ENCODE results near the gene MEN1.

MEN1 gene

DNA sequence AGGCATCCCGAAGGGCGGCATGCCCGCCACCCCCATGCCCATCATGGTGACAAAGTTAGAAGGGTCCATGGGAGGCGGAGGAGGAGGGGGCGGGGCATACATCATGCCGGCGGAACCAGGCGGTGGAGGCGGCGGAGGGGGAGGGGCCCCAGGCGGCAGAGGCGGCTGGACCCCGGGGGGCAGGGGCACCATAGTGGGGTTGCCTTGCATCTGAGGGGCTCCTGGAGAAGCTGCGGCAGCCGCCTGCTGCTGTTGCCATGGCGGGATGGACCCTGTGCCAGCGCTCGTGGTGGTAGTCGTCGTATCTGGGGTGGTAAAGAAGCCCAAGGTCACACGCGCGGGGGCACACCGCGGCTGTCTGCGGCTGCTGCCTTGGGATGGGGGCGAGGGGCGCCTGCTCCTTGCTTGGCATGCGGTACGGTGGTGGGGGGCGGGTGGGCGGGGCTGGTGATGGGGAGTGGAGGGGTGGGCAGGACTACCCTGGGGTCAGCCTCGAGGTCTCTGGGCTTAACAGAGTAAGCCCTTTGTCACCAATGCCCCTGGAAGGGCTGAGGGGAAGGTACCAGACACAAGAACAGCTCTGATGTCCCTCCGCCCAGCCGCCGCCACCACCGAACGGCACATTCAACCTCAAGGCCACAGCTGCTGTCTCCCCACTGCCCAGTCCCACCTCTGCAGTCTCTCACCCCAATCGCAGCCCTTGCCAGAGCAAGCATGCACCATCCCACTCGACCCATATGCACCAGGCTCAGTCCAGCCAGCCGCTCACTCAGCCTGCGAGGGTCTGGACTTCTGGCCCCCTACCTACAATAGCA is 44.3 kb downstream of the MEN1 start:
- DNase-seq (ENCODE audit: low read depth in 1 of 2, low spot score in 1 of 2) = no peak

DNA sequence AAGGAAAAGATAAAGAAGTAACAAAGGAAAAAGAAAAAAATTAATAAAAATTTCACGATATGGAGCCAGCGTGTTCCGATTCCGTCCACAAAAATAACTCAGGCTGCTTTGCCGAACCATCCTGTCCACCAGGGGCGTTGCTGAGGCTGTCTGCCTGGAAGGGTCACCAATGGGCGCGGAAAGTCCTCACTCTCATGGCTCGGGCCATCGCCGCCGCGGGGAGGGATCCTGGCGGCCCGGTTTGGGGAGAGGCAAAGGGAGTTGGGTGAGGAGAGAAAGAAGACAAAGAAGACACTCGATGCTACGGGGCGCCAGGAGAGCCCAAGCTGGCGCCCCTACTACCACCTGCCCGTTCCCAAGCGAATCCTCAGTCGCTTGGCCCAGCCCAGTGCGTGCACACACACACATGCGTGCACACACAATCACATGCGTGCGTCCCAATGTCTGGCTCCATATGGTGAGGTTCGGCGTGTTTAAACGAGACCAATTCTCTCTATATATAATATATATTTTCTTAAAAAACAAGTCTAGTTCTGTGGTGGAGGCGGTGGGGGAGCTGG is 45.0 kb downstream of the MEN1 start:
- no peak for DNase-seq (ENCODE audit: low read depth in 1 of 2, low spot score in 1 of 2)

DNA sequence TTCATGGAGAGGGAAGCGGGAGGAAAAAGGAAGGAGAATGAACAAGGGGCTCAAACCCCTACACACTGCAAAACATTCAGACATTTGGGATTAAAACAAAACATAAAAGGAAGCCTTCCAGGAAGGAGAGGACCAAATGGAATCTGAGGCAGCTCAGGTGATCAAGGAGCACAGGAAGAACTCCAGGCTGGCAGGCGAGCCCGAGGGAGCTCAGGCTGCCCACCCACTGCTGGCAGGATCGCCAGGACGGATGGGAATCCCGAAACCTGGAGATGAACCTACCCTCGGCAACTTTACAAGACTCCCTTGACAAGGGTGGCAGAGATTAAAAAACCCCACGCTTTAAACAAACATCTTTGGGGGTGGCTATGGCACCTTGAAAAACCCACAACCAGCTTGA is 45.6 kb downstream of the MEN1 start:
- no peak for DNase-seq (ENCODE audit: low read depth in 1 of 2, low spot score in 1 of 2)

- no peak for DNase-seq (ENCODE audit: low read depth in 1 of 2, low spot score in 1 of 2)
Observed at GRCh38 chr11:64764040-64764611, 46.2 kb downstream of the MEN1 start.

DNA sequence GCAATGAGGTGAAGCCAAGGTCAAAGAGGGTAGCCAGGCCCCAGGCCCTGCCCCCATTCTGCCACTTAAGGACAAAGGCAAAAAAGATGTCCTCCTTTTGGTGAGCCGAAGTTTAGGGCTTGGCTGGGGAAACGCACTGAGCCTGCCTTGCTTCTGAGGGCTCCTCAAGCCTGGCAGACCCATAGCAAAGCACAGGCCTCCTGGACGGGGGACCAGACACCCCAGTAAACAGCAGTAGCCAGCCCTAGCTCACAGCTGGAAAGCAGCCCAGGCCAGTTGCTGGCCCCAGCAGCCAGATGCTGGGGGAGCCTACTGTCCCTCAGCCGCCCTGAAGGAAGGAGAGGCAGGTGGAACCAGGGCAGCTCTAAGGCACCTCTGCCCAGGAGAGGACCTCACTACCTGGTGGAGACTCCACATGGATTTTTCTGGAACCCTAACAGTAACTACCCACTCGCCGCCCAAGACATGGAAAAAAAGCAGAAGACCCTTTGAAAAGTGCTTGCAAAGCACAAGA is 46.8 kb downstream of the MEN1 start:
- DNase-seq (ENCODE audit: low read depth in 1 of 2, low spot score in 1 of 2) = no peak

- DNase-seq (ENCODE audit: low read depth in 1 of 2, low spot score in 1 of 2) = no peak
Observed at GRCh38 chr11:64762674-64763525, 47.5 kb downstream of the MEN1 start.

DNA sequence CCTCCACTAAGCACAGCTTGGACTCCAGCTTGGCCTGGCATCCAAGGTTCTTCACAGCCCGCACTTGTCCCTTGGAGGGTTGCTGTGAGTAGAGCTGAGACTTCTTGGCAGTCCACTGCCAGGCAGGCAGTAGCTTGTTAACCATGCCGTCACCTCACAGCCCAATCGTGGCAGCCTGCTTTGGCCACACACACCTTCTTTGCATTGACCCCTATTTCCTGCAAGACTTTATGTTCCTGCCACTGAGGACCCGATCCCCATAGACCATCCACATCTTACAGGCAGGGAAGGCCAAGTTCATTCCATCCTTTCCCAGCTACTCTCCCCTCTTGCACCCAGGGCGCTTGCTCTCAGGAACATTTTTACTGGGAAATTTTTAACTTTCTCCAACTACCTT is 48.1 kb downstream of the MEN1 start:
- no peak for DNase-seq (ENCODE audit: low read depth in 1 of 2, low spot score in 1 of 2)

- no peak for DNase-seq (ENCODE audit: low read depth in 1 of 2, low spot score in 1 of 2)
Observed at GRCh38 chr11:64760759-64761420, 49.5 kb downstream of the MEN1 start.

DNA sequence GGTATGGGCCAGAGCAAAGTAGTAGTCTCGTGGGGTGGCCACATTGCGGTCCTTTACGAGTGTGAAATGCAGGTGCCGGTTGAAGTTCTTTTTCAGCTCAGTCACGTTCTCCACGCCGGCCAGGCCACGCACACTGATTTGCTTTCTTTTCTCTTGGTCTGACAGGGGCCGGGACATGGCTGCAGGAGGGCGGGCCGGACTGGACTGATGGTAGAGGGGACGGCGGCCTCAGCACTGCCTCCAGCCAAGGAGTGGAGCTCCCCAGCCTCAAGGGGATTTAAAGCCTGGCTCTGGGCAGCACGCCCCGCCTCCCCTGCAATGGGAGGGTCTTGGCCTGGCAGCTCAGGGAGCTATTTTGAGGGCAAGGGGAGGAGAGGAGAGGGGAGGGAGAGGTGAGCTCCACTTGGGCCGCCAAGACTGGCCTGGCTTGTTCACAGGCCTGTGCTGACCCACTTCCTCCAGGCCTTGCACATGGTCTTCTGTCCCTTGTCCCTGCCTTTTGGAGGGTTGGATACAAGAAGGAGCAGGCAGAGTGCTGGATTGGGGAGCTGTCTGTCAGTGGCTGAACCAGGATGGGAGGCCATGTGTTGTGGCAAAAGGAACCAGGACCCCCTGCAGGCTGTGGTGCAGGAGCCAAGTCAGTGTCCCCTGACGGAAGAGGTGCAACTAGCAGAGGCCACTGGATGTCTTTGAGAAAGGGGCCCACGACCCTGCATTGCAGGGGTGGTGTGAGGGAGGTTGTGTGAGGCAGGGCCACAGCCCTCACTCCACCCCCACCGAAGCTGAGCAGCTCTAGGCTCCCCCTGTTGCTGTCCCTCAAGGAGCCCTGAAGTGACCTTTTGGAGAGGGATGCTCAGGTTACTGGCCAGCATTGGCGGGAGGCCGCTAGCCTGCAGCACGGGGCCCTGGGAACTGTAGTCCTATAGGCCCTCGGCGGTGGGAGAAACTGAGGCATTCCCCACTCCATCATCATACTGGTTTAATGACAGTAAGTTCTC is 50.3 kb downstream of the MEN1 start, which contains the start of gene PYGM:
TSS of gene PYGM (minus strand) at position 253 of the 998 bp plus-strand sequence. CDS start at position 177, 76 bp downstream.
- DNase-seq (ENCODE audit: low read depth in 1 of 2, low spot score in 1 of 2) = no peak

DNA sequence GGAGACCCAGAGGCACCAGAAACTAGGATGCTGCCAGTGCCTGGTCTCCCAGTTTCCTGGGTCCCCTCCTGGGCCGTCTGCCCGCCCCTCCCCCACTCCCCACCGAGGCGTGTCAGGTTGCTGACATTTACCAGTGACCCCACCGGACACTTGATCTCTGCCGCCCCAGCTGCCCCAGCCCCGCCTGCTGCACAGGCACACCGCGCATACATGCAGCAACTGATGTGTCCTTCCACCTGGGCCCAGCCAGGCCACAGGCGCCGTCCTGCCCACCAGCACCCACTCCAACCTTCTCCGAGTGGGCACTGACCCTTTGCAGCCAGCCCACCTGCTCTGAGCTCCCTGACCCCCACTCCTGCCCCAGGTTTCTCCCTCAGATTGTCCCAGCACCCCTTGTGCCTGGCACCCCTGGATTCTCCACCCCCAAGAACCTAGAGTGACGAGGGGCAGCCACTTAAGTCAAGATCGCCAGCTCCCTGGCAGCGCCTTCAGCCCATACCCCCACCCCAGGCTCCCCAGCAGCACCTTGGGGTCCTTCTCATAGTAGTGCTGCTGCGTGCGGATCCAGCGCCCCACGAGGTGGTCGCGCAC is 51.1 kb downstream of the MEN1 start:
- no peak for DNase-seq (ENCODE audit: low read depth in 1 of 2, low spot score in 1 of 2)

- DNase-seq (ENCODE audit: low read depth in 1 of 2, low spot score in 1 of 2) = no peak
Observed at GRCh38 chr11:64758330-64759079, 51.8 kb downstream of the MEN1 start.

DNA sequence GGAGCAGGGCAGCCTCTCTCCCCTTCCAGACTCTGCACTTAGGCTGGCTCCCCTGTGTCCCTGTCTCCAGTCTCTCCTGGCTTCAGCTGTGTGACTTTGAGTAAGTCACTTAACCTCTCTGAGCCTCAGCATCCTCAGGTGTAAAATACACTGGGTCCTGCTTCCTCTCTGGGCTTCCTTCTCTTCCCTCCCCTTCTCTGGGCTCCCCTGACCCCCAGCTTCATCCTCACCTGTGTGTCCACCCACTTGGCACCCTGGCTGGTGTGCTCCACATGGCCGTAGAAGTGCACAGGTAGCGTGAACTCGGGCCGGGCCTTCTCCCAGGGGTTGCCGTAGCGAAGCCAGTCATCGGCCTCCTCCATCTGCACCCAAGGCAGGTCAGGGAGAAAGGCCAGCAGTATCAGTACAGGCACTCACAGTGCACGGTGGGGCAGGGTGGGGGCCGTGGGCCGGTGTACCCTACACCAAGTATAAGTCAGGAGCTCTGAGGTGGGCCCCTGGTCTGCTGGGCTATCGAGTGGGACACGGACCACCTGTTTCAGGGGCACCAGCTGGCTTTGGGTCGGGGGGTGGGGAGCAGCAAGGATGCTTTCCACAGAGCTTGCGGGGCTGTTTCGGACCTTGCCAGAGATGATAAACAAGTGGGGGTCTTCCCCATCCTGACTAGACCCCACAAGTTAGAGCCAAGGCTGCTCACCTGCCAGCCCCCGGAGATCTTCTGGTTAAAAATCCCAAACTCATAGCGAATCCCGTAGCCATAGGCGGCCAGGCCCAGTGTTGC is 52.6 kb downstream of the MEN1 start:
- DNase-seq (ENCODE audit: low read depth in 1 of 2, low spot score in 1 of 2) = no peak

DNA sequence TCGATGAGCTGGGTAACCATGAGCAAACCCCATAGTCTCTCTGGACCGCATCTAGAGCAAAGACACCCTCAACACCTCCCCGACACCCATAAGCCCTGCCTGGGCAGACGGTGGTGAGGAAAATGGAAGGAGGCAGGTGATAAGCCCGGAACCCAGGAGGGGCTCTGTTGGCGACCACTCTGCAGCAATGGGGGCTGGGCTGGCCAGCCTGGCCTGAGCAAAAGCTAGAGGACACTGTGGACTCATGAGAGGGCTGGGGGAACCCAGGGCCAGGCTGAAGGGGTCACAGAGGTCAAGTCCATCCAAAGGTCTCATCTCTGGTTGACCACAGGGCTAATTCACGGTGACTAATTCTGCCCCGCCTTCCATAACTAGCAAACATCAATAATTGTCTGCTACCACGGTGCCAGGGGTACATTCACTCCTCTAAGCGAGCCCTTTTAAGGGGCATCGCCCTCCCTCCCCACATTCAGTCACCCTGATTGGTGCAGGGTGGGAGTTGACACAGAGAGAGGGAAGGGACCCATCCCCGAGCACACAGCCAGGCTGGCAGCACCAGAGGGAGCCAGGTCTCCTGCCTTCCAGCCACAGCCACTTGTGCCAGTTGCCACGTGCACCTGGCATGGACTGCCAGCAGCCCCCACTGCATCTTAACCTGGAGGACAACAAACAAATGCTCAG is 54.5 kb downstream of the MEN1 start:
- DNase-seq (ENCODE audit: low read depth in 1 of 2, low spot score in 1 of 2) = no peak

DNA sequence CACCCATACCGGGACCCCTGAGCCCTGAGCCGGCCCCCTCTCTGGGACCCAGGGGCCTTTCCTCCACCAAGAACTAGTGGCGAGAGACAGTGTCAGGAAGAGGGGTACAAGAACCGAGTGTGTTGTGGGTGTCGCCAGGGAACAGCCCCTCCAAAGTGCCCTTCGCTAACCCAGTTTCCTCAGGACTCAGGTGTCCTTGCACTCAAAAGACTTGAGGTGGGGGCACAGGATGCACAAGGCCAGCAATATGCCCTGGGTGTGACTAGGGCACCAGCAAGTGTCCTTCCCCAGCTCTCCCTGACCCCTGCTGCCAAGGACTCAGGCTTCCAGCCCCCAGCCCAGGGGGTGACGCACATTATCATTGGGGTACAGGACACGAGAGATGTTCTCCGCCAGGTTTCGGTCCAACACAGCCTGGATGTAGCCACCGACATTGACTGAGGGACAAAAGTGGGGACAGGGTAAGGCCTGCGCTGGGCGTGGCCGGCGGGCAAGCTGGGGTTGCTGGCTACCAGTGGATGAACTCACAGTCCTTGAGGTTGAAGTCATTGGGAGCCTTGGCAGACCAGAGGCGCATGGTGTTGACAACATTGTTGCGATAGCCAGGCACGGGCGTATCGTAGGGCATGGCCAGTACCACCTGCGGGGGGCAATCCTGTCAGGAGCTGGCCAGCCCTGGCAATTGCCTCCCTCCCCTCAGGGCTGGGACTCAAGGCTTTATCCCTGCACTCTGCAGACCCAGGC is 55.3 kb downstream of the MEN1 start:
- no peak for DNase-seq (ENCODE audit: low read depth in 1 of 2, low spot score in 1 of 2)

DNA sequence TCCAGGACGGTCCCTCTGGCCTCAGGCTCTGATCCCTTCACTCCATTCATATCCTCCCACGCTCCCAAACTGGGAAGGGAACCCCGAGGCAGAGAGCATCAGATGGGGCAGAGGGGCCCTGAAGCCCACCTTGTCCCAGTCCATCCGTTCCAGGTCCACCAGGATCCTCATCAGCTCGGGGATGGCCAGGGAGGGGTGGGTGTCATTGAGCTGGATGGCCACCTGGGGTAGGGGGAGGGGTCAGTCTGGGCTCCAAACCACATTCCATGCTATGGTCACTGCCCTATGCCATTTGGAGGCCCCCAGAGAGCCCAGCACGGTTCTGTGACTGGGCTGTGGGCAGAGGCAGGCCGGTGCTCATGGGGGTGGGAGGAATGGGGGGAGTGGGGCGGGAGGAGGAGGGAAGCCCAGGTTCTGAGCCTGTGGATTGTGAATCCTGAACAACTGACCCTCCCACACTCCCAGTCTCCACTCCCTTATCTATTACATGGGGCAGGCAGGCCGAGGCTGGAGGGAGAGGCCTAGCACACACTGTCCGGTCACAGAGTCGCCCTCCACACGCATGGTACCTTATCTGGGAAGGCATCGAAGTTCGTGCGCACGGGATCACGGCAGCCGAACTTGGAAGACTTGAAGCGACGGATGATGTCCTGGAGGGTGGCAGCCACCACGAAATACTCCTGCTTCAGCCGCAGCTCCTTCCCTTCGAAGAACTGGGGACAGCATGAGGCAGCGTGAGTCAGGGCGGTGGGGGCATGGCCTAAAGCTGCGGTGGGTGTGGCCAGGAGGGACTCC is 56.0 kb downstream of the MEN1 start:
- DNase-seq (ENCODE audit: low read depth in 1 of 2, low spot score in 1 of 2) = no peak

All from stimulated activated CD4-positive, alpha-beta T cell treated with anti-CD3 and anti-CD28 coated beads, Interleukin-15, amount 100 ng/mL, for 1 hour (primary cell).